ENCODE data around the gene FCHSD2. TPM values are rescaled to one million over a fixed set of nuclear protein-coding genes. Genes with fewer than 3 reads are reported as not detected.

Gene FCHSD2
- total and polyA plus RNA-seq, 9 of the 15 experiments (the other 6 are each of a cell fraction or from before 2014, with no cell fraction given), result 1.8 to 14.7 (median 6.4) TPM

- no peak for TF ChIP-seq REST (IDR thresholded peaks at IDR 0.05; ENCODE audit: borderline replicate concordance)
- 0 out of 2 replicates have a peak, but pooled peaks have one; percentile 24 for TF ChIP-seq REST (CRISPR knock-in tag; IDR thresholded peaks at IDR 0.05; ENCODE audit: low read depth)
- TF ChIP-seq NR2C1 (IDR thresholded peaks at IDR 0.05), result no peak
- TF ChIP-seq NR2C1 (tag; IDR thresholded peaks at IDR 0.05), result no peak; the same call in 1 of the 2 replicates
- TF ChIP-seq ATF6 (CRISPR knock-in tag; IDR thresholded peaks at IDR 0.05), result no peak
- peak; percentile 45; the same call in 1 of the 2 replicates for TF ChIP-seq DPF2 (IDR thresholded peaks at IDR 0.05)
- TF ChIP-seq ZNF12 (CRISPR knock-in tag; IDR thresholded peaks at IDR 0.05), result no peak
These were observed 328.3 kb downstream of the FCHSD2 start (continued) for GRCh38 chr11:72813740-72814285.

All from K562 (cell line).